ENCODE results near the gene TMEM266.

DNA sequence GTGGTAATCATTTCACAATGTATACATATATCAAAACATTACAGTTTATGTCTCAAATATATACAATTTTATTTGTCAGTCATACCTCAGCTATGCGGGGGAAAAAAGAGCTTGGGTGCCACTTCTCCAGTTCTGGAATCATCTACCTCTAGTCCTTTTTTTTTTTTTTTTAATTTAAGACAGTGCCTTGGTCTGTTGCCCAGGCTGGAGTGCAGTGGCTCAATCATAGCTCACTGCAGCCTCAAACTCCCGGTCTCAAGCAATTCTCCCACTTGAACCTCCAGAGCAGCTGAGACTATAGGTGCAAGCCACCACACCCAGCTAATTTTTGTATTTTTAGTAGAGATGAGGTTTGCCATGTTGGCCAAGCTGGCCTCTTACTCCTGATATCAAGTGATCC, 67.4 kb downstream of the TMEM266 start:
- TF ChIP-seq, protein P1, sequence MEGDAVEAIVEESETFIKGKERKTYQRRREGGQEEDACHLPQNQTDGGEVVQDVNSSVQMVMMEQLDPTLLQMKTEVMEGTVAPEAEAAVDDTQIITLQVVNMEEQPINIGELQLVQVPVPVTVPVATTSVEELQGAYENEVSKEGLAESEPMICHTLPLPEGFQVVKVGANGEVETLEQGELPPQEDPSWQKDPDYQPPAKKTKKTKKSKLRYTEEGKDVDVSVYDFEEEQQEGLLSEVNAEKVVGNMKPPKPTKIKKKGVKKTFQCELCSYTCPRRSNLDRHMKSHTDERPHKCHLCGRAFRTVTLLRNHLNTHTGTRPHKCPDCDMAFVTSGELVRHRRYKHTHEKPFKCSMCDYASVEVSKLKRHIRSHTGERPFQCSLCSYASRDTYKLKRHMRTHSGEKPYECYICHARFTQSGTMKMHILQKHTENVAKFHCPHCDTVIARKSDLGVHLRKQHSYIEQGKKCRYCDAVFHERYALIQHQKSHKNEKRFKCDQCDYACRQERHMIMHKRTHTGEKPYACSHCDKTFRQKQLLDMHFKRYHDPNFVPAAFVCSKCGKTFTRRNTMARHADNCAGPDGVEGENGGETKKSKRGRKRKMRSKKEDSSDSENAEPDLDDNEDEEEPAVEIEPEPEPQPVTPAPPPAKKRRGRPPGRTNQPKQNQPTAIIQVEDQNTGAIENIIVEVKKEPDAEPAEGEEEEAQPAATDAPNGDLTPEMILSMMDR (IDR thresholded peaks at IDR 0.05), result no peak
- TF ChIP-seq EP300 (IDR thresholded peaks at IDR 0.05), result no peak
- no peak for TF ChIP-seq POLR2AphosphoS5 (IDR thresholded peaks at IDR 0.05)
- no peak for TF ChIP-seq POLR2A (IDR thresholded peaks at IDR 0.05)

Data from upper lobe of left lung (tissue), 4 donors.